Gastroesophageal sphincter (tissue), 4 donors: ENCODE data around the gene CREB3. TPM values are rescaled to one million over a fixed set of nuclear protein-coding genes. Genes with fewer than 3 reads are reported as not detected.

Source experiments
- ATAC-seq: fragments of 150-250 bp; one replicate; pipeline ENCODE4 v1.9.1; 2016; ENCODE audit warnings: mild to moderate bottlenecking, moderate library complexity
- H3K27ac ChIP-seq, 4 donors: fragments of 200-600 bp; sonication (generic) in 3 of 4; 1 replicate in 3 of 4; 2 replicates in 1 of 4; pipeline ENCODE4 v1.5.1; 2016 to 2019
- H3K27me3 ChIP-seq: fragments of 200-600 bp; sonication (generic); one replicate; pipeline ENCODE4 v1.5.1; 2019
- H3K36me3 ChIP-seq, 2 donors: fragments of 200-600 bp; sonication (generic); one replicate each; pipeline ENCODE4 v1.5.1; 2019; ENCODE audit warnings: control low read depth in 1 of 2
- H3K4me1 ChIP-seq, 3 donors: fragments of 200-600 bp; sonication (generic); 1 replicate in 2 of 3; 2 replicates in 1 of 3; pipeline ENCODE4 v1.5.1; 2016 to 2019; ENCODE audit warnings: control low read depth in 2 of 3
- H3K4me3 ChIP-seq, 2 donors: fragments of 200-600 bp; sonication (generic); one replicate each; pipeline ENCODE4 v1.5.1; 2019; ENCODE audit warnings: mild to moderate bottlenecking in 1 of 2, moderate library complexity in 1 of 2
- H3K9me3 ChIP-seq, 3 donors: fragments of 200-600 bp; sonication (generic); one replicate each; pipeline ENCODE4 v1.5.1; 2017 to 2019; ENCODE audit warnings: control low read depth in 2 of 3
- EP300 ChIP-seq: sonication (generic); formaldehyde crosslinking; IDR thresholded peaks from one replicate; pipeline ENCODE4 v1.6.1; 2017; ENCODE audit warnings: antibody characterized with exemption, mild to moderate bottlenecking
- POLR2A ChIP-seq, 2 donors: fragments of 450-650 bp; IDR thresholded peaks; one replicate each; pipeline ENCODE4 v1.6.1; 2017; ENCODE audit warnings: antibody characterized with exemption in 2 of 2, mild to moderate bottlenecking in 2 of 2, moderate library complexity in 1 of 2
- POLR2AphosphoS5 ChIP-seq: sonication (generic); formaldehyde crosslinking; IDR thresholded peaks from one replicate; pipeline ENCODE4 v1.6.1; 2017; ENCODE audit warnings: antibody characterized with exemption
- WGBS, 2 donors: methylation state at CpG; one replicate each; pipeline ENCODE4 v1.1.5; 2018; ENCODE audit warnings: low coverage in 1 of 2; 5-methylcytosine and 5-hydroxymethylcytosine counted together
- total RNA-seq, 4 donors: library from RNA; depleted of rRNA; stranded (reverse); fragments of >200 nt; gene quantifications; one replicate each; pipeline ENCODE4 v1.1.0, GENCODE V29; 2016
- TF ChIP-seq, protein P1 (sequence below), 4 experiments: fragments of 200-600 bp in 2 of 4; fragments of 450-650 bp in 2 of 4; sonication (generic) in 1 of 4; IDR thresholded peaks; one replicate each; pipeline ENCODE4 v1.5.1; 2017 to 2019; ENCODE audit warnings: antibody characterized with exemption in 4 of 4, mild to moderate bottlenecking in 2 of 4, moderate library complexity in 2 of 4

CREB3 gene
- total RNA-seq, 4 donors from 2014 or later, result 75.0 to 104 (median 83.7) TPM

DNA sequence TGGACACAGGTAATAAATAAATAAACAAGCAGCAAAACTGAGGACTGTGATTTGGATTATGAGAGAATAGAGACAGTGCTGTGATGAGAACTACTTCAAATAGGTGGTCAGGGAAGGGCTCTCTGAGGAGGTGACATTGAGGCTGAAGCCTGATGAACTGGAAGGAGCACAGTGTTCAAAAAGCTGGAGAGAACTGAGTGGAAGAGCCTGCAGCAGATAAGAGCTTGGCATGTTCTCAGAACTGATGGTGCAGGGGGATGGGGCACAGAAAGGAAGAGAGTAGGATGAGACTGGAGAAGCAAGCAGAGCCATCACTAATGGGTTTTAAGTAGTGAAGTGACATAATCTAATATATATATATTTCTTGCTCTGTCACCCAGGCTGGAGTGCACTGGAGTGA, 31.5 kb upstream of the CREB3 start:
- Histone ChIP-seq H3K9me3 (no peaks in the 10 kb centered on the region), H3K27me3 (no peaks in the 10 kb centered on the region), H3K27ac (peak overlapping the region in 3 of 4 donors; percentile 96 to 99 (median 98)), H3K4me1 (peaks cover 4 to 34% (median 18%) of the 10 kb centered on the region in 3 donors), H3K4me3 (no peak overlapping the region), H3K36me3 (peaks cover 4 to 100% of the 10 kb centered on the region in 2 donors)
- no peak for ATAC-seq
- TF ChIP-seq POLR2AphosphoS5 (no peak), POLR2A (IDR thresholded peaks at IDR 0.05) (no peak), EP300 (no peak)
- TF ChIP-seq, protein P1, sequence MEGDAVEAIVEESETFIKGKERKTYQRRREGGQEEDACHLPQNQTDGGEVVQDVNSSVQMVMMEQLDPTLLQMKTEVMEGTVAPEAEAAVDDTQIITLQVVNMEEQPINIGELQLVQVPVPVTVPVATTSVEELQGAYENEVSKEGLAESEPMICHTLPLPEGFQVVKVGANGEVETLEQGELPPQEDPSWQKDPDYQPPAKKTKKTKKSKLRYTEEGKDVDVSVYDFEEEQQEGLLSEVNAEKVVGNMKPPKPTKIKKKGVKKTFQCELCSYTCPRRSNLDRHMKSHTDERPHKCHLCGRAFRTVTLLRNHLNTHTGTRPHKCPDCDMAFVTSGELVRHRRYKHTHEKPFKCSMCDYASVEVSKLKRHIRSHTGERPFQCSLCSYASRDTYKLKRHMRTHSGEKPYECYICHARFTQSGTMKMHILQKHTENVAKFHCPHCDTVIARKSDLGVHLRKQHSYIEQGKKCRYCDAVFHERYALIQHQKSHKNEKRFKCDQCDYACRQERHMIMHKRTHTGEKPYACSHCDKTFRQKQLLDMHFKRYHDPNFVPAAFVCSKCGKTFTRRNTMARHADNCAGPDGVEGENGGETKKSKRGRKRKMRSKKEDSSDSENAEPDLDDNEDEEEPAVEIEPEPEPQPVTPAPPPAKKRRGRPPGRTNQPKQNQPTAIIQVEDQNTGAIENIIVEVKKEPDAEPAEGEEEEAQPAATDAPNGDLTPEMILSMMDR (IDR thresholded peaks at IDR 0.05), result no peak

DNA sequence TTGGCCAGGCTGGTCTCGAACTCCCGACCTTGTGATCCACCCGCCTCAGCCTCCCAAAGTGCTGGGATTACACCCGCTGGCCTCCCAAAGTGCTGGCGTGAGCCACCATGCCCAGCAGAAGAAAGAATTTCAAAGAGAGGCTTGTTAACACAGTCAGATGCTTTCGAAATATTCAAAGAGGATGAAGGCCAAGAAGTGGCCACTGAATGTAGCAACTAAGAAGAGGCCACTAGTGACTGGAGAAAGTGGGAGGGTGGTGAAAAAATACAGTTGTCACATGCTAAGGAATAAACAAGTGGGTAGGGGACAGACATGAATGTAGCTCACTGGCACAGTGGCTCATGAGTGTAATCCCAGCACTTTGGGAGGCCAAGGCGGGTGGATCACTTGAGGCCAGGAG, 29.8 kb upstream of the CREB3 start:
- Histone ChIP-seq H3K27me3 (no peaks in the 10 kb centered on the region), H3K36me3 (peaks cover 12 to 100% of the 10 kb centered on the region in 2 donors), H3K4me1 (peaks cover 0 to 16% (median 1%) of the 10 kb centered on the region in 3 donors), H3K27ac (peak overlapping the region in 3 of 4 donors; percentile 96 to 99 (median 98)), H3K9me3 (no peaks in the 10 kb centered on the region), H3K4me3 (no peak overlapping the region)
- TF ChIP-seq, protein P1 (IDR thresholded peaks at IDR 0.05), result no peak
- no peak for TF ChIP-seq POLR2A (IDR thresholded peaks at IDR 0.05)
- no peak for TF ChIP-seq EP300
- TF ChIP-seq POLR2AphosphoS5, result no peak
- ATAC-seq, result no peak
- WGBS, 2 donors, result 100% methylated on average over 2 of the region's 7 CpGs; no CpG with 5 or more reads in 1 of the 2 donors

DNA sequence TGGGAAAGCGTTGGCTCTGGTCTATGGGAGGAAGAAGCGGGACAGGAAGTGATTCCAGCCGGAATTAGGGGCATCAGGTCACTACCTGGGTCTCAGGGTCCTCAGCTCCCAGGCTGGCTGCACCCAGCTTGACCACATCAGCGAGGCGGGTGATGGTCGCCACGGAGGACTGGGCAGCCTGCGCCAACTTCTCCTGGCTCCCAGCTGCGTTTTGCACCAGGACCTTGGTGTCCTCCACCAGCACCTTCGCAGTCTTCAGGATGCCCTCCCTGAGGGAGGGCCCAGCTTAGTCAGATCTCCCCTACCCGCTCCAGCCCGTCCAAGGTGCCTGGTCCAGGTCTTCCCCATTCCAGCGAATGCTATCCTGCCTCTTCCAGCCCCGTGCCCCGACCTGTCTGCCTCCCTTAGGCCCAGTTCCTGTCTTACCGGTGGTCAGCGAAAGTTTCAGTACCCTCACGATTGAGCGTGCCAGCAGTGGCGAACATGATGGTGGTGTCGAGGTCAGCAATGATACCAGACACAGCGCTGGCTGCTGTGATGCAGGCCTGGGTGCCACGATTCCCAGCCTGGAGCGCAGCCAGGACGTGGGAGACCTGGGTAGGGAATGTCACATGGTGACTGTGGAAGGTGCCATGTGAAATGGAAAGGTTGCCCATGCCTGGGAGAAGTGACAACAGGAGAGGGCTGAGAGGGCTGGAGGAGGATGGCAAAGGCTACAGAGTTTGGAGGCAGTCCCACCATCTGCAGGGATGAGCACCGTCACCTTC, 28.4 kb upstream of the CREB3 start:
- peak overlapping the region in 3 of 4 donors; percentile 96 to 99 (median 98) for H3K27ac ChIP-seq
- WGBS, 2 donors, result 79 to 83% methylated on average over 6 to 10 of the region's 26 CpGs
- no peak for ATAC-seq
- TF ChIP-seq POLR2AphosphoS5 (peak; percentile 14), POLR2A (IDR thresholded peaks at IDR 0.05) (no peak)
- TF ChIP-seq, protein P1 (IDR thresholded peaks at IDR 0.05), result no peak
- no peaks in the 10 kb centered on the region for H3K27me3 ChIP-seq
- peaks cover 0 to 2% (median 0%) of the 10 kb centered on the region in 3 donors for H3K4me1 ChIP-seq
- H3K36me3 ChIP-seq, result peaks cover 13 to 100% of the 10 kb centered on the region in 2 donors
- no peak overlapping the region for H3K4me3 ChIP-seq
- no peaks in the 10 kb centered on the region for H3K9me3 ChIP-seq

DNA sequence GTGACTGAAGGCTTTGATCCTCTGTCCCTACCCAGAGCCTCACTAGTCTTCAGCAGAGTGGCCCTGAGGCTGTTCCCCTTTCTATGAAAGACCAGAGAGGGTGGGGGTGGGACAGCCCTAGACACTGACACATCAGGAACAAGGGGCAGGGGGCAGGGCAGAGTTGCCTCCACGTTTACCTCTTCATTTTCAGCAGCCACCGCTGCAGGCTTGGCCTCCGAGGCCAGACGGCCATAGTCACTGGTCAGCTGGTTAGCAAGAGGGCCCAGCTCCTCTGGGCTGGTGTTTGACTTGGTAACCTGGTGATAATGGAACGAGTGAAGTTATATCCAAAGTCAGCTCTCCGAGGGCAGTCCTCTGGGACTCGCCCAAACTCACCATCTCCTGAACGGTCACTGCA, 27.1 kb upstream of the CREB3 start:
- 60% methylated on average over 2 of the region's 8 CpGs; no CpG with 5 or more reads in 1 of the 2 donors for WGBS, 2 donors
- ATAC-seq, result no peak
- H3K9me3 ChIP-seq, result no peaks in the 10 kb centered on the region
- TF ChIP-seq EP300 (no peak), POLR2AphosphoS5 (no peak), POLR2A (IDR thresholded peaks at IDR 0.05) (no peak)
- TF ChIP-seq, protein P1 (IDR thresholded peaks at IDR 0.05), result no peak
- no peak overlapping the region for H3K4me3 ChIP-seq
- H3K27me3 ChIP-seq, result no peaks in the 10 kb centered on the region
- peaks cover 13 to 100% of the 10 kb centered on the region in 2 donors for H3K36me3 ChIP-seq
- H3K27ac ChIP-seq, result peak overlapping the region in 3 of 4 donors; percentile 96 to 99 (median 98)
- H3K4me1 ChIP-seq, result no peaks in the 10 kb centered on the region
